Suprapubic skin (tissue), 4 donors: Measurements from ENCODE around the gene GPC5.

ENCODE experiments used
- POLR2A ChIP-seq, 2 donors: fragments of 450-650 bp; IDR thresholded peaks; one replicate each; pipeline ENCODE4 v1.6.1; 2017; ENCODE audit warnings: antibody characterized with exemption in 2 of 2, mild to moderate bottlenecking in 2 of 2, moderate library complexity in 2 of 2
- POLR2AphosphoS5 ChIP-seq, 3 donors: sonication (generic); formaldehyde crosslinking; IDR thresholded peaks; one replicate each; pipeline ENCODE4 v1.6.1; 2017; ENCODE audit warnings: antibody characterized with exemption in 3 of 3
- TF ChIP-seq, protein P1 (sequence below), 2 donors: fragments of 200-600 bp in 1 of 2; fragments of 450-650 bp in 1 of 2; sonication (generic) in 1 of 2; IDR thresholded peaks; one replicate each; pipeline ENCODE4 v1.5.1; 2016 to 2019; ENCODE audit warnings: antibody characterized with exemption in 2 of 2, mild to moderate bottlenecking in 1 of 2, moderate library complexity in 1 of 2

- TF ChIP-seq POLR2A (IDR thresholded peaks at IDR 0.05), result no peak
- TF ChIP-seq, protein P1, sequence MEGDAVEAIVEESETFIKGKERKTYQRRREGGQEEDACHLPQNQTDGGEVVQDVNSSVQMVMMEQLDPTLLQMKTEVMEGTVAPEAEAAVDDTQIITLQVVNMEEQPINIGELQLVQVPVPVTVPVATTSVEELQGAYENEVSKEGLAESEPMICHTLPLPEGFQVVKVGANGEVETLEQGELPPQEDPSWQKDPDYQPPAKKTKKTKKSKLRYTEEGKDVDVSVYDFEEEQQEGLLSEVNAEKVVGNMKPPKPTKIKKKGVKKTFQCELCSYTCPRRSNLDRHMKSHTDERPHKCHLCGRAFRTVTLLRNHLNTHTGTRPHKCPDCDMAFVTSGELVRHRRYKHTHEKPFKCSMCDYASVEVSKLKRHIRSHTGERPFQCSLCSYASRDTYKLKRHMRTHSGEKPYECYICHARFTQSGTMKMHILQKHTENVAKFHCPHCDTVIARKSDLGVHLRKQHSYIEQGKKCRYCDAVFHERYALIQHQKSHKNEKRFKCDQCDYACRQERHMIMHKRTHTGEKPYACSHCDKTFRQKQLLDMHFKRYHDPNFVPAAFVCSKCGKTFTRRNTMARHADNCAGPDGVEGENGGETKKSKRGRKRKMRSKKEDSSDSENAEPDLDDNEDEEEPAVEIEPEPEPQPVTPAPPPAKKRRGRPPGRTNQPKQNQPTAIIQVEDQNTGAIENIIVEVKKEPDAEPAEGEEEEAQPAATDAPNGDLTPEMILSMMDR (IDR thresholded peaks at IDR 0.05), result no peak
- no peak for TF ChIP-seq POLR2AphosphoS5 (IDR thresholded peaks at IDR 0.05)
Measured at GRCh38 chr13:92429231-92429630, 1030.8 kb downstream of the GPC5 start.
